GM10248 (cell line): ENCODE results near the gene FAM72A.
"Not testable (repeated sequence)": the region's sequence is repeated elsewhere in the genome, so short reads cannot be mapped to it uniquely, and the experiment has no call there.

Experiments used
- CTCF ChIA-PET: fragments of 300-600 bp; sonication (Branson Sonifier 250); formaldehyde crosslinking; extraction: SDS; loops from one replicate; lab custom pipeline; 2021; ENCODE audit warnings: antibody characterized with exemption; lab: Yijun Ruan, JAX
- POLR2A ChIA-PET: fragments of 350-650 bp; sonication (Branson Sonifier 250); formaldehyde crosslinking; extraction: SDS; loops from one replicate; lab custom pipeline; 2020; ENCODE audit warnings: antibody characterized with exemption; lab: Yijun Ruan, JAX
- DNase-seq: peaks from one replicate; pipeline ENCODE4 v3.0.0; 2012; ENCODE audit errors: extremely low spot score

Gene FAM72A

GRCh38 chr1:206219514-206220331 lies 17.1 kb upstream of the FAM72A start:
- POLR2A ChIA-PET, CTCF ChIA-PET, DNase-seq: not testable (repeated sequence)

- CTCF ChIA-PET, POLR2A ChIA-PET, DNase-seq: not testable (repeated sequence)
Measured at GRCh38 chr1:206218765-206219164, 16.1 kb upstream of the FAM72A start.

GRCh38 chr1:206218285-206218684 lies 15.6 kb upstream of the FAM72A start:
- DNase-seq, CTCF ChIA-PET, POLR2A ChIA-PET: not testable (repeated sequence)

- POLR2A ChIA-PET, DNase-seq, CTCF ChIA-PET: not testable (repeated sequence)
Measured at GRCh38 chr1:206215600-206216392, 13.2 kb upstream of the FAM72A start.

- DNase-seq, POLR2A ChIA-PET, CTCF ChIA-PET: not testable (repeated sequence)
Measured at GRCh38 chr1:206210802-206211201, 8.2 kb upstream of the FAM72A start.

GRCh38 chr1:206205569-206205968 lies 2.9 kb upstream of the FAM72A start:
- DNase-seq, POLR2A ChIA-PET, CTCF ChIA-PET: not testable (repeated sequence)

- DNase-seq, POLR2A ChIA-PET: not testable (repeated sequence)
Measured at GRCh38 chr1:206204871-206205270, 2.2 kb upstream of the FAM72A start.

GRCh38 chr1:206204159-206204511 lies 1.5 kb upstream of the FAM72A start:
- DNase-seq, result not testable (repeated sequence)

More at GRCh38 chr1:206204871-206205270, 2.2 kb upstream of the FAM72A start:
- CTCF ChIA-PET, result not testable (repeated sequence)

GRCh38 chr1:206203364-206204158 lies 922 bp upstream of the FAM72A start, which contains the start of gene SRGAP2:
SRGAP2 (plus strand) TSS chr1:206203541; CDS start chr1:206205971, 2,430 bp downstream.
- POLR2A ChIA-PET, DNase-seq, CTCF ChIA-PET: not testable (repeated sequence)

More at GRCh38 chr1:206204159-206204511, 1.5 kb upstream of the FAM72A start:
- CTCF ChIA-PET, POLR2A ChIA-PET: not testable (repeated sequence)

- CTCF ChIA-PET, DNase-seq, POLR2A ChIA-PET: not testable (repeated sequence)
Measured at GRCh38 chr1:206196748-206197424, 5.8 kb downstream of the FAM72A start.

GRCh38 chr1:206195182-206195581 lies 7.5 kb downstream of the FAM72A start:
- POLR2A ChIA-PET, DNase-seq, CTCF ChIA-PET: not testable (repeated sequence)

GRCh38 chr1:206186826-206187225 lies 15.8 kb downstream of the FAM72A start:
- POLR2A ChIA-PET, DNase-seq, CTCF ChIA-PET: not testable (repeated sequence)

GRCh38 chr1:206185778-206186177 lies 16.9 kb downstream of the FAM72A start:
- POLR2A ChIA-PET, CTCF ChIA-PET, DNase-seq: not testable (repeated sequence)

GRCh38 chr1:206183788-206184187 lies 18.9 kb downstream of the FAM72A start:
- POLR2A ChIA-PET, DNase-seq, CTCF ChIA-PET: not testable (repeated sequence)

GRCh38 chr1:206182368-206183317 lies 20.0 kb downstream of the FAM72A start:
- POLR2A ChIA-PET, CTCF ChIA-PET, DNase-seq: not testable (repeated sequence)

GRCh38 chr1:206179666-206180065 lies 23.0 kb downstream of the FAM72A start:
- POLR2A ChIA-PET, CTCF ChIA-PET, DNase-seq: not testable (repeated sequence)
